ENCODE data around the gene NAXE. TPM values are rescaled to one million over a fixed set of nuclear protein-coding genes. Genes with fewer than 3 reads are reported as not detected.

Gene NAXE
- total RNA-seq, 4 donors from 2014 or later: 37.0 to 52.7 (median 45.8) TPM

GRCh38 chr1:156578055-156578454, 13.5 kb upstream of the NAXE start:
- DNase-seq (ENCODE audit: low spot score in 2 of 2): no peak
- no peak overlapping the region for H3K4me3 ChIP-seq (ENCODE audit: low read depth, poor library complexity, severe bottlenecking)
- WGBS, 2 donors: 59 to 63% methylated on average over 7 of the region's 7 CpGs
- intact Hi-C loops (cut with DNase I; ENCODE audit: low total_unique reads): no loop called here
- TF ChIP-seq POLR2A (IDR thresholded peaks at IDR 0.05) (no peak), CTCF (IDR thresholded peaks at IDR 0.05) (no peak)

- no peak for TF ChIP-seq CTCF (IDR thresholded peaks at IDR 0.05)
- no peak for TF ChIP-seq POLR2A (IDR thresholded peaks at IDR 0.05)
- no peak for DNase-seq (ENCODE audit: low spot score in 2 of 2)
- no peak within 1 kb of the TSS for H3K4me3 ChIP-seq (ENCODE audit: low read depth, poor library complexity, severe bottlenecking)
- intact Hi-C loops (cut with DNase I; ENCODE audit: low total_unique reads): no loop called here
- 81 to 82% methylated on average over 5 of the region's 5 CpGs for WGBS, 2 donors
These were observed 12.1 kb upstream of the NAXE start, which contains the start of gene TTC24 for GRCh38 chr1:156579472-156579871. TTC24 (plus strand) TSS chr1:156579723; CDS start chr1:156581365, 1,642 bp downstream.

DNA sequence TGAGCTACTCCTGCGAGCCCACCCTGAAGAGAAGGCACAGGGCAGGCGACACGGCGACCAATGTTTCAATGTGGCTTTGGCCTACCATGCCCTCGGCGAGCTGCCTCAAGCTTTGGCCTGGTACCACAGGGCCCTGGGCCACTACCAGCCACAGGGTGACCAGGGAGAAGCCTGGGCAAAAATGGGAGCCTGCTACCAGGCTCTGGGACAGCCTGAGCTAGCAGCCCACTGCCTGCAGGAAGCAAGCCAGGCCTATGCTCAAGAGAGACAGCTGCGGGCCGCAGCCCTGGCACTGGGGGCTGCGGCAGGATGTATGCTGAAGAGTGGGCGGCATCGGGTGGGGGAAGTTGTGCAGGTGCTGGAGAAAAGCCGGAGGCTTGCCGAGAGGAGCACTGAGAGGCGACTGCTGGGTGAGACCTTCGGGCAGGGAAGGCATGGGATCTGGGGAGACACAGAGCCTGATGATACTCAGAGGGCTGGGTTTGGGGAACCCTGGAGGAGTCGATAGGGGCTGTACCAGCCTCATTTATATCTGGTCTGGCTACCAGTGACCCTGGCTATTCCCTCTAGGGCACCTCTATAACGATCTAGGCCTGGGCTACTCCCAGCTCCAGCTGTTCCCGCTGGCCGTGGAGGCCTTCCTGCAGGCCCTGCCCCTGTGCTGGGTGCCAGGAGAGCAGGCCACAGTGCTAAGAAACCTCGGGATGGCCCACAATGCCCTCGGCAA, 9.8 kb upstream of the NAXE start:
- TF ChIP-seq POLR2A (IDR thresholded peaks at IDR 0.05) (no peak), CTCF (IDR thresholded peaks at IDR 0.05) (no peak)
- WGBS, 2 donors: 70 to 77% methylated on average over 14 to 19 of the region's 21 CpGs
- H3K4me3 ChIP-seq (ENCODE audit: low read depth, poor library complexity, severe bottlenecking): no peak overlapping the region
- DNase-seq (ENCODE audit: low spot score in 2 of 2): no peak
- intact Hi-C loops (cut with DNase I; ENCODE audit: low total_unique reads): loop anchor here (10.0 kb wide), 1 partner anchor 137 kb away; no protein-coding TSS in a partner anchor

- H3K4me3 ChIP-seq (ENCODE audit: low read depth, poor library complexity, severe bottlenecking): no peak overlapping the region
- no peak for DNase-seq (ENCODE audit: low spot score in 2 of 2)
- WGBS, 2 donors: 70 to 81% methylated on average over 8 to 9 of the region's 9 CpGs
- intact Hi-C loops (cut with DNase I; ENCODE audit: low total_unique reads): loop anchor here (10.0 kb wide), 1 partner anchor 138 kb away; no protein-coding TSS in a partner anchor
- TF ChIP-seq POLR2A (IDR thresholded peaks at IDR 0.05) (no peak), CTCF (IDR thresholded peaks at IDR 0.05) (no peak)
These were observed 9.1 kb upstream of the NAXE start for GRCh38 chr1:156582388-156583017.

DNA sequence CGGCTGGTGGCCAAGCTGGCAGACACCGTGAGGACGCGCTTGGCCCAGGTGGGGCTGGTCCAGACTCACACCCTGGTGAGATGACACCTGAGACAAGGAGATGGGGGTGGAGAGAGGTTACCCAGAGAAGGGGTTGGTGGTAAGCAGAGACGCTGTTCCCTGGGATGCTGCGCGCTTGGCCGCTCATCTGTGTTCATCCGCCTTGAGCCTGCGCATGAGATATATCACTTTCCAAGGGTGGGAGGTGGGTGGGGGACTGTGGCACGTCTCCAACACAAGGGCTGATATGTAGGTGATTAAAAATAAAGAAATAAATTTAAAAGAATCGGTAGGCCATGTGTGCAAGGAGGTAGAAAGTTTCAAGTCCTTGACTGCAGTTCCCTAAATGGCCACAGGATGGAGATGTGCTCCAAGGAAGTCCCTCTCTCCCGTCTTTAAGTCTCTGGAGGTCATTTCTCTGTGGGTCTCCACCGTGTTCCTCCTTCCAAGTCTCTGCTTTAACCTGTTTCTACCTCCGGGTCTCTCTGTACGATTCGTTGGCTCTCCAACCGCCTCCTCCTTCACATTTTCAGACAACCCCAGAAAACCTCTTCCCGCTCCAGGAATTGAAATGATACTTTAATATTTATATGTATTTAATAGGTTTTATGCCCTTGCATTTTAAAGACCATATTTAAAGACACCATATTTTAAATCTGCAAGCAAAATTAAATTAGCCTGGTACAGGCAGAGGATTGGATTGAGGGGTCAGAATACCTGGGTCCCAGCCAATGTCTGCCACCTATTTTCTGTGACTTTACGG, 7.6 kb upstream of the NAXE start:
- no peak overlapping the region for H3K4me3 ChIP-seq (ENCODE audit: low read depth, poor library complexity, severe bottlenecking)
- TF ChIP-seq CTCF (IDR thresholded peaks at IDR 0.05) (peak in 1 of 3 donors; percentile 41), POLR2A (IDR thresholded peaks at IDR 0.05) (no peak)
- DNase-seq (ENCODE audit: low spot score in 2 of 2): peak; percentile 80 to 90
- intact Hi-C loops (cut with DNase I; ENCODE audit: low total_unique reads): loop anchor here (10.0 kb wide), 1 partner anchor 139 kb away; no protein-coding TSS in a partner anchor
- 51 to 52% methylated on average over 20 of the region's 20 CpGs for WGBS, 2 donors

Data from lower leg skin (tissue), 4 donors.